ENCODE data around the gene RASSF8. TPM values are rescaled to one million over a fixed set of nuclear protein-coding genes. Genes with fewer than 3 reads are reported as not detected.

RASSF8 gene
- polyA plus RNA-seq, 3 donors: 0.08 to 0.39 TPM; not detected in 1

GRCh38 chr12:25970082-25970481 is 11.6 kb downstream of the RASSF8 start:
- H3K4me3 Mint-ChIP-seq: no peak overlapping the region
- H3K9ac ChIP-seq (ENCODE audit: insufficient read depth, low read length, poor library complexity, severe bottlenecking): no peak overlapping the region
- H3K9me3 Mint-ChIP-seq: peaks cover 0 to 2% (median 0%) of the 10 kb centered on the region in 7 donors
- no peak for TF ChIP-seq CTCF (IDR thresholded peaks at IDR 0.05)
- no peaks in the 10 kb centered on the region for H3K27me3 ChIP-seq (ENCODE audit: control insufficient read depth in 2 of 2, insufficient read depth in 2 of 2, low read length in 2 of 2)
- H3K9me3 ChIP-seq (replicated peaks in 1 of 2; ENCODE audit: control insufficient read depth in 1 of 2, insufficient read depth in 1 of 2, low read length in 2 of 2): no peaks in the 10 kb centered on the region
- peaks cover 2 to 5% (median 4%) of the 10 kb centered on the region in 3 donors for H3K27me3 Mint-ChIP-seq (ENCODE audit: low read depth in 3 of 3)
- H3K27ac Mint-ChIP-seq: no peak overlapping the region
- 89% methylated on average over 4 of the region's 5 CpGs for WGBS (ENCODE audit: insufficient coverage)
- H3K4me1 ChIP-seq (ENCODE audit: control insufficient read depth in 1 of 2, insufficient read depth in 2 of 2, low read length in 2 of 2): no peaks in the 10 kb centered on the region
- H4K20me1 ChIP-seq (ENCODE audit: insufficient read depth, low read length): no peaks in the 10 kb centered on the region
- H3K4me3 ChIP-seq (replicated peaks in 1 of 3; ENCODE audit: low read depth in 2 of 3, low read length in 3 of 3): no peak overlapping the region
- no peak overlapping the region for H3K4me2 ChIP-seq (replicated peaks; ENCODE audit: extremely low read depth, low read length, poor library complexity, severe bottlenecking)
- H3K36me3 ChIP-seq (replicated peaks in 1 of 2; ENCODE audit: control insufficient read depth in 1 of 2, insufficient read depth in 2 of 2, low read length in 2 of 2): no peaks in the 10 kb centered on the region
- intact Hi-C loops (cut with micrococcal nuclease): no loop called here
- DNase-seq: no peak
- H3K4me1 Mint-ChIP-seq: peaks cover 9% of the 10 kb centered on the region
- H3K79me2 ChIP-seq (ENCODE audit: insufficient read depth, low read length): no peaks in the 10 kb centered on the region
- no peaks in the 10 kb centered on the region for H3K36me3 Mint-ChIP-seq
- H2AFZ ChIP-seq (ENCODE audit: insufficient read depth, low read depth, low read length, poor library complexity, severe bottlenecking): no peak overlapping the region
- no peak overlapping the region for H3K27ac ChIP-seq (ENCODE audit: low read depth in 1 of 2, low read length in 2 of 2)

- no peak overlapping the region for H3K27ac Mint-ChIP-seq
- intact Hi-C loops (cut with micrococcal nuclease): no loop called here
- no peak overlapping the region for H3K9ac ChIP-seq (ENCODE audit: insufficient read depth, low read length, poor library complexity, severe bottlenecking)
- H3K27ac ChIP-seq (ENCODE audit: low read depth in 1 of 2, low read length in 2 of 2): no peak overlapping the region
- no peak overlapping the region for H3K4me3 Mint-ChIP-seq
- no peak overlapping the region for H3K4me3 ChIP-seq (replicated peaks in 1 of 3; ENCODE audit: low read depth in 2 of 3, low read length in 3 of 3)
- H2AFZ ChIP-seq (ENCODE audit: insufficient read depth, low read depth, low read length, poor library complexity, severe bottlenecking): no peak overlapping the region
- H3K4me2 ChIP-seq (replicated peaks; ENCODE audit: extremely low read depth, low read length, poor library complexity, severe bottlenecking): no peak overlapping the region
- DNase-seq: no peak
- no peaks in the 10 kb centered on the region for H3K36me3 Mint-ChIP-seq
- peaks cover 9% of the 10 kb centered on the region for H3K4me1 Mint-ChIP-seq
- no peaks in the 10 kb centered on the region for H4K20me1 ChIP-seq (ENCODE audit: insufficient read depth, low read length)
- H3K27me3 ChIP-seq (ENCODE audit: control insufficient read depth in 2 of 2, insufficient read depth in 2 of 2, low read length in 2 of 2): no peaks in the 10 kb centered on the region
- H3K27me3 Mint-ChIP-seq (ENCODE audit: low read depth in 3 of 3): peaks cover 2 to 6% (median 4%) of the 10 kb centered on the region in 3 donors
- H3K79me2 ChIP-seq (ENCODE audit: insufficient read depth, low read length): no peaks in the 10 kb centered on the region
- no peak for TF ChIP-seq CTCF (IDR thresholded peaks at IDR 0.05)
- H3K4me1 ChIP-seq (ENCODE audit: control insufficient read depth in 1 of 2, insufficient read depth in 2 of 2, low read length in 2 of 2): no peaks in the 10 kb centered on the region
- no peaks in the 10 kb centered on the region for H3K9me3 Mint-ChIP-seq
- H3K36me3 ChIP-seq (replicated peaks in 1 of 2; ENCODE audit: control insufficient read depth in 1 of 2, insufficient read depth in 2 of 2, low read length in 2 of 2): no peaks in the 10 kb centered on the region
- WGBS (ENCODE audit: insufficient coverage): 100% methylated on average over 2 of the region's 5 CpGs
- no peaks in the 10 kb centered on the region for H3K9me3 ChIP-seq (replicated peaks in 1 of 2; ENCODE audit: control insufficient read depth in 1 of 2, insufficient read depth in 1 of 2, low read length in 2 of 2)
These were observed 12.6 kb downstream of the RASSF8 start for GRCh38 chr12:25970916-25971653.
